Stimulated activated CD4-positive, alpha-beta T cell treated with anti-CD3 and anti-CD28 coated beads, Interleukin-12 subunit alpha, Interleukin-12 subunit beta, amount 100 ng/mL, for 4 hours (primary cell): ENCODE data around the gene COMMD3.
"Not testable (repeated sequence)": the region's sequence is repeated elsewhere in the genome, so short reads cannot be mapped to it uniquely, and the experiment has no call there.

Experiments
- DNase-seq: peaks from one replicate; pipeline ENCODE4 v3.0.0-alpha.2; 2020

Gene COMMD3

DNA sequence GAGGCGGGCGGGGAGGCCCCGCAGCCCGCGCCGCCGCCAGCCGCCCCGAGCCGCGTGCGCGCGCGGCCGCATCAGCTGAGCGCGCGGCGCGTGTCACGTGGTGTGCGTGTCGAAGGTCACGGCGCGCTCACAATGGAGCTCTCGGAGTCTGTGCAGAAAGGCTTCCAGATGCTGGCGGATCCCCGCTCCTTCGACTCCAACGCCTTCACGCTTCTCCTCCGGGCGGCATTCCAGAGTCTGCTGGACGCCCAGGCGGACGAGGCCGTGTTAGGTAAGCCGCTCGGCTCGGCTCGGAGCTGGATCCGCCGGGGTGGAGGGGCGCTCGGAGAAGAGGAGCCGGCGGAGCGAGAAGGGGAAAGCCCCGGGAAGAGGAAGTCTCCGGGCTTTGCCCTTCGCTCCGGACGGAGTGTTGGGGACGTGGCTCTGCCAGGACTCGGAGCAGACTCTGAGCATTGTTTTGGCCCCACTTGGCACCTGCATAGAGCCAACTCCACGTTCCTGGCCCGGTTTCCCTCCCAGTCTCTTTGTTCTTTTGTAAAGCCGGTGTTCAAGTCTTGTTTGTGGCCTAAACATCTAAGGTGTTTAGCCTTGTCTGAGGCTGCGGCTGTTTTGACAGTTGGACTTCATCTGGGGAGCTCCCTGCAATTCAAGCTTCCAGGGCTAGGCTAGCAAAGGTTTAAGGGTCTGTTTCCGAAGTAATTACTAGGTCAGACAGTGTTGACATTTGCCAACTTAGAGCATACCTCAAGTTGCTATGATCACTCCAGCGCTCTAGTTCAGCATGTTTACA lies at the start of gene COMMD3:
Gene COMMD3 (plus strand): TSS at position 103 of the 790 bp plus-strand sequence. CDS start 30 bp downstream, at position 133.
- peak; percentile 73 for DNase-seq

DNA sequence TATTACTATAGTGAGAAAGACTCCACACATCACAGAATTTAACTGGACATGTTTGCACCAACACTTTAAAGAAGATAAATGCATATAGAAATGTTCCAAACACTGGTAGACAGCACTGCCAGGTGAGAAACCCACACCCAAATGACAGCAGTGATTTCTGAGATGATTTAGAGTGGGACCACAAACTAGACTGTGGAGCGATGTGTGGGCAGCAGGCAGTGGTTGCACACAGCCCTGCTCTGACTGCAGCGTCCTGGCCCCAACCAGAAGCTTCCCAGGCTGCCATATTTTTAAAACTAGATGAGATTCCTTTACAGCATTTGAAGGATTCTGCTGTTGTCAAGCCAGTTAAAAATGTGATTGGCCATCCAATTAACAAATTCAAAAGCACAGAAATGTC lies 47.7 kb upstream of the COMMD3 start:
- no peak for DNase-seq

GRCh38 chr10:22271786-22272185 lies 44.4 kb upstream of the COMMD3 start:
- DNase-seq = no peak

GRCh38 chr10:22278441-22278782 lies 37.8 kb upstream of the COMMD3 start:
- no peak for DNase-seq

DNA sequence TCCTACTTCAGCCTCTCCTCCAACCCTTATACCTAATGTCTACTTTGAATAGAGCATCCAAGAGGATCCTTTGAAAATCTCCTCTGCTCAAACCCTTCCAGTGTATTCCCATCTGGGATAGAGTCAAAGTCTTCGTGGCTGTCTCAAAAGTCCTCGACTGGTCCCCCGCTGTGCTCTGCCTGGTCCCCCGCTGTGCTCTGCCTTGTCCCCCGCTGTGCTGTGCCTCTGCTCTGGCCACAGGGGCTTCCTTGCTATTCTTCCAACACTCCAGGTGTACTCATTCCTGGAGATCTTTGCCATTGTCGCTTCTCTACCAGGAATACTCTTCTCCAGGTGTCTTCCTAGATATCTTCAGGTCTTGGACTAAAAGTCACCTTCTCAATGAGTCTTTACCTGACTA lies 36.1 kb upstream of the COMMD3 start:
- no peak for DNase-seq

- no peak for DNase-seq
Measured at GRCh38 chr10:22285130-22285529, 31.1 kb upstream of the COMMD3 start.

DNA sequence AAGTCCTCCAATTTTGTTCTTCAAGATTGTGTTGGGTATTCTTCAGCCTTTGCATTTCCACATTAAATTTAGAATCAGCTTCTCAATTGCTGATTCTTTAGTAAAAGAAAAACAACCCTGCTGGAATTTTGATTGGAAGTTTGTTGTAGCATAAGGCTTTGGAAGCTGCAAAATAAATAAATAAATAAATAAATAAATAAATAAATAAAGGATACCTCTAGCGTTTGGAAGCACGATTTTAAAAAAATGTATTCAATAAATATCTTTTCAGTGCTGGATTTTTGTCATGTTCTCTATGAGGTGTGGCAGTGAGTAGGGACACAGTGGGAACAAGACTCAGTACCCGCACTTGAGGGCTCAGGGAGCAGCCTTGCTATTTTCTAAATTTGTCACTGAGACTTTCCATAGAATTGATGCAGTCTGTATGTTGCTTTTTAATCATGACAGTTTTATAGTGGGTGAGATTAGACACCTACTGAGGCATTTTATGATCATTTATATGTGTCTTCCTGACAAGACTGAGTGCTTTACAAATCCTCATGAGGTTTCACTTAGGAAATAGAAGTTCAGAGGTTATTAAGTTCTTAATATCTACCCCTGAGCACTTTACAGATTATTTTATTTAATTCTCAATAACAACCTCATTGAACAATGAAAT lies 22.3 kb upstream of the COMMD3 start:
- no peak for DNase-seq

DNA sequence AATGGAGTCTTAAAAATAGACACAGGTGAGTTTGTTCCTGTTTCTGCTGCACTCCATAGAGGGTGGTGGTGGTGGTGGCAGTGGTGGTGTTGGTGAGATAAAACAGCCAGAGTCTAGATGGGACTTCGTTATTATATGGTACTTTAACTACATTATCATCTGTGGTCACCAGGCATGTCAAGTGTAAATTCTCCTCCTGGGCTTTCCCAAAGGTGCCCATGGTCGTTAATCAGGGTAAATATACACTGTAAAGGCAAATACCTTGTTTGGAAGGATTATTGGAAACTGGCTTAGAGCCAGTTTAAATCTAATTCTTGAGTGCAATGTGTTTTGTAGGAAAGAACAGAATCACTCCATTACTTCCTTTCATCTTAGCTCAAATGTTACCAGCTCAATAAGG lies 21.5 kb upstream of the COMMD3 start:
- DNase-seq = no peak

DNA sequence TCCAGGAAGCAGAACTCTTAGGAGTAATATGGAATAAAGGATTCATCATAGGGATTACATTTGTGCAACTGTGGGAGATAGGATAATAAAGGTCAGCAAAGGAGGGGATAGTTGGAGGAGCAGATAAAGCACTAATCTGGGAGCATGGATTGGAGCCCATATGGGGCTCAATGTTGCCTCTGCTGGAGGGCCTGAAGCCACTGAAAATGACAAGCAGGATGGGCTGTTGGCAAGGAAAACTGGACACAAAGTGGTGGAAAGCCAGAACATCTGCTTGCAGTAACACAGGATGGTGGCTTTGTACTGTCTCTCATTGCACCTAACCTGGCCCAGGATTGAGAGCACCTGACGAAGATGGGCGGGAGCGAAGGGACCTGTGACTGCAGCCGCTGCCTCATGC lies 15.0 kb upstream of the COMMD3 start:
- DNase-seq = no peak

- DNase-seq = no peak
Measured at GRCh38 chr10:22303461-22303860, 12.7 kb upstream of the COMMD3 start.

DNA sequence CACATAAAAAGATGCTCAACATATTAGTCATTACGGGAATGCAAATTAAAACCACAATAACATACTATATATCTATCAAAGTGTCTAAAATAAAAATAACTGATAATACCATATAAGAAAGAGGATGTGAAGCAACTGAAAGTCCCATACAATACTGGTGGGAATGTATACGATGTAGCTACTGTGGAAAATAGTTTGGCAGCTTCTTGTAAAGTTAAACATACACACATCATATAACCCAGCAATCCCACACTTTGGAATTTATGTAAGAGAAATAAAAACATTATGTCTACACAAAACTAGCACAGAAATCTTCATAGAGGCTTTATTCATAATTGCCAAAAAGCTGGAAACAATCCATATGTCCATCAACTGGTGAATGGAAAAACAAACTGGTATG lies 10.5 kb upstream of the COMMD3 start:
- DNase-seq = no peak

DNA sequence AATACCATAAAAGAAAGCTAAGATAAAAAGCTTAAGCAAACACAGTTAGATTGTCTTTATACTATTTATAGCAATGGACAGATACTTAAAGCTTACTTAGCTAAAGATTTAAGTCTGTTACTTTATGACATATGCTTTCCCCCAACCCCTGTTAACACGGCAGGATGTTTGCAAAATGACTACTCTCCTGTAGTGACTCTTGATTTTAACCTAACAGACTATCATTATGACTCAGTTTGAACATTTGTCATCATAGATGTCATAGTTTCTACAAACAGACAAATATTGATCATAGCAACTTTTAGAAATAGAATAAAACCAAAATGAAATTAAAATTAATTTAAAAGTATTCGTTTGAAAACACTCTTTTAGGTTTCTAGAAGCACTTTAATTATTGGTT lies 7.8 kb upstream of the COMMD3 start:
- no peak for DNase-seq

DNA sequence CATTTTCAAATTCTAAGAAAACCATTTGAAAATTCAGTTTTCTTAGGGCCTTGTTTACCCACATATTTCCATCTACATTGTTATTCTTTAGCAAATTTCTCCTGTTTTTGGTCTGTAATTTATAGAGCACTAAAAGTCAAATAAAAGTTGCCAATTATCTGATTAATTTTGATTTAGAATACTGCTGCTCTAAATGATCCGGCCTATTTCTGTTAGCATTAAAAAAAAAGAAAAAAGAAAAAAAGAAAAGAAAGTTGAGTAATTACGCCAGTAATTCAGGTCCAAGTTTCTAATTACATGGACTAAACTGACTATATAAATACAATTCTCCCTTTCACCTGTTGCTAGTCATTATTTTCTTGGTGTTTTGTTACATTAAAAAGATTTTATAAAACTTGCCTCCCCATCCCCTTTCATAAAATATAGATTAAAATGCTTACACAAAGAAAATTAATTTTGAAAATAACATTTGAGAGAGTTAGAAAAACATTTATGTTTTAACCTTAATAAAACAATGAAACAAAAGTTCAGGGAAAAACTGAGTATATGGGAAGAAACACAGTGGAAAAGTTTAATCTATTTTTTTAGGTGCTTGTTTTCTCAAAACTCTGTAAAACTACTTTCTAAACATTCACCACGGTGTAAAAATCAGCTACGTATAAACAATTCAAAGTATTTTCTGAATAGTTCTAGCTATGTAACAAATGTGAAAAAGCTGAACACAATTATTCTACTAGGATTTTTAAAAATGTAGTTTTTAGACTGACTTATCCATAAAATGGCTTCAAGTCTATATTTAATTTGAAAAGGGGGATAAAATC lies 6.8 kb upstream of the COMMD3 start:
- DNase-seq = no peak

- not testable (repeated sequence) for DNase-seq
Measured at GRCh38 chr10:22310012-22310411, 6.2 kb upstream of the COMMD3 start.

- no peak for DNase-seq
Measured at GRCh38 chr10:22310928-22311327, 5.3 kb upstream of the COMMD3 start.

DNA sequence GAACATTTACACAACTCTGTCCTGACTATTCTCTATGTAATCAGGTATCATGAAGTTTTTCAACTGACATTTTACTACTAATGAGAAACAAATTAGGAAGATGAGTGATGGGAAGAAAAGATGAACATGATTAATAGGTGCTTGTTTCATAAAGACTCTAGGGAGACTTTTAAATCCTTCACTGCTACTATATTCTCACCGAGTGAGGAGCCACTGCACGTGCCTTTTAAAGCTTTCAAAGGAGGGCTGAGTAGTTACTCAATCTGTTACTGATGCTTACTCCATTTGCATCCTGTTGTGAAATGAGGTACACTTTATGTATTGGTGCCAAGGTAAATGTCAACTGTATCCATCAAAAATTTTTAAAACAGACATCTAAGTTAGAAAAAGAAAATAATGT lies 1.3 kb upstream of the COMMD3 start:
- no peak for DNase-seq

DNA sequence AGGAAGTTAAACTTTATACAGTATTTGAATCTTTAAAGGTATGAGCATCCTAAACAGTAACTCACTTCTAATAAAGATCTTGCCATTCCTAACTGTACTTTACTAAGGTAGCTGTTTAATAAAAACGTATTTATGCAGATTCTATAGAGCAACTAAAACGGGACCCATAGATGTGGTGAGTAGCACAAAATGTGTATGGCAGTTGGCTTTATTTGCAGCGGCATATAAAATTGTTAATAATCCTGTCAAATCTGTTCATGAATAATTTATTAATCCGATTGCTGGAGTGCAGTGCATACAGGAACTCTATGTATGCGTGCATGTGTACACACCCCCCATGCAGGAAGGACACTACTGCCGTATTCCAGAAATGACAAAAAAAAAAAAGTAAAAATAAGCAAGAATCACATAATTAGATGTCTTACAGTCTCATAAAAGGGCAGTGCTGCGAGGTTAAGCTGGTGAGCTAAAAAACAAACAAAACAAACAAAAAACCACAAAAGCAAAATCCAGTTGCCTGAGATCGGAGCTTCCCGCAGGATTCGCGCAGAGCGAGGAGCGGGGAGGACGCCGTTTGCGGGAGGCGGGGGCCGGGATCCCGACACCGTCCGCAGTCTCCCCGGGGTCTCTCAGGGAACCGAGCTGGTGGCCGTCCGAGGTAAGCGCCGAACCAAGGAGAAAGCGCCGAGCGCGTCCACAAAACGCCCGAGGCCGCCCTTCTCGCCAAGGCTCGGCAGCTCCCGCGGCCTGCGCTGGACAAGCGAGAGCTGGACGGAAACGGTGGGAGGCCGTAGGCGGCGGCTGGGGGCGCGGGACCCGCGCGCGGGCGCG lies 518 bp upstream of the COMMD3 start:
- DNase-seq = no peak

GRCh38 chr10:22317076-22317370 lies 835 bp downstream of the COMMD3 start:
- no peak for DNase-seq

DNA sequence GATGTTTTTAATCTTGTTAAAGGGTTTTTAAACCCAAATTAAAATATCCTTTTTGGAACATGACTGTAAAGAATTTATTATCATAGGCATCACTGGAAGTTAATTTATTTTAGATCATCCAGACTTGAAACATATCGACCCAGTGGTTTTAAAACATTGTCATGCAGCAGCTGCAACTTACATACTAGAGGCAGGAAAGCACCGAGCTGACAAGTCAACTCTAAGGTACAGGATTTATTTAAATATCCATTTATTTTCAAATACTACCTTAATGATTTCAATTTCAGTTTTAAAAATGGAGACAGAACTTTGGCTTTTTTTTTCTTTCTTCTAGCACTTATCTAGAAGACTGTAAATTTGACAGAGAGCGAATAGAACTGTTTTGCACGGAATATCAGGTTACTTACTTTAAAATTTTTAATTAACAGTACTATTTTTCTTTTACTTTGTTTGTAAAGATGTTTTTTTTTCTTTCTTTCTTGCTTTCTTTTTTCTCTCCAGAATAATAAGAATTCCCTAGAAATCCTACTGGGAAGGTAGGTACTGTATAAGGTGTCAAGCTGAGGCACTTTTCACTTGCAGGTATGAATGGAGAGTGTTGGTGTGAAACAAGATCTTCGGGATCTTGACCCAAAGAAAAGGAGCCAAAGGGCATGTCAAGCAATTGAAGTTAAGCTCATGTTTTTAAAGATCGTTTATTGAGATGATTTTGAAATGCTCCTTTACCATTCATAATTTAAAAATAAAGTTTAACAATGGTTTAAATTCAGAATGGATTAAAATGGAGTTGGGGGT lies 1.8 kb downstream of the COMMD3 start:
- no peak for DNase-seq

DNA sequence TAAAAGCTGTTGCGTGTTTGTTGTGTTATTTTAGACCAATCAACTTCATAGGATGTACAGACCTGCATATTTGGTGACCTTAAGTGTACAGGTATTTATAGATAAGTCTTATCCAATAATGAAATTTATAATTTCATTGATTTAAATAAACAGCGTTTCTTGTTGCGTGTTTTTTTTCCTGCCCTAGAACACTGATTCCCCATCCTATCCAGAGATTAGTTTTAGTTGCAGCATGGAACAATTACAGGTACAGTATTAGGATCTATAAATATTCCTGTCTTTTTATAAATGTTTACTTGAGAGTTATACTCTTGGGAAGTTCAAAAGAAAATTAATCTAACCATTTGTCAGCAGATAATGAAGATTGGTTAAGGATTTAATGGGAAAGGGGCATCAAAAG lies 2.6 kb downstream of the COMMD3 start:
- DNase-seq = no peak

- no peak for DNase-seq
Measured at GRCh38 chr10:22319547-22319979, 3.4 kb downstream of the COMMD3 start.

DNA sequence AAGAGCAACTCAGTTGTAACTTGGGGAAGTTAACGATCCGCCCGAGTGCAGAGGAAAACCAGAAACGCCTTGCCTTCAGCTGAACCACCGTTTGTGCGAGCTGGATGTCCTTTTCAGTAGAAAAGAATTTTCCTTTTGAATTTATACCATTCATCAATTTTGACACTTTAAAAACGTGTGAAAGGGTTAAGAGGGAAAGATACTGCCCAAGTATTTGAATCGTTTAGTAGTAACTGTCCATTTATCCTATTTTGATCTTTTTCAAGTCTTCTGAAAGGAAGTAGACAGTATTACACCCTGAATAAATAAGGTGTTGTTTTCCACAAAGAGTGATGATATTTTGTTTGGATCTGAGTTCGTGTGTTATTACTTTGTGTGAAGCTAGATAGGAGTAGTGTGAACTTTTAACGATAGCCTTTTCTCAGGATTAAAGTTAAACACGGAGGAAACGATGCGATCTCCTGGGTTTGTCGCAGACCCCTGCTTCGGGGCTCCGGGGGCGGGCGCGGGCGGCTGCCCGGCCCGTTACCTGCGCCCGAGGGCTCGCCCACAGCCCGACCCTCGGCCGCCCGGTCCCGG lies 3.9 kb downstream of the COMMD3 start:
- no peak for DNase-seq
